Measurements from ENCODE around the gene STUB1.

The STUB1 gene

GRCh38 chr16:708959-709358, 28.7 kb downstream of the STUB1 start:
- H3K36me3 Mint-ChIP-seq (ENCODE audit: low read depth): no peaks in the 10 kb centered on the region
- H3K27ac Mint-ChIP-seq: no peak overlapping the region
- no peak for TF ChIP-seq CTCF (IDR thresholded peaks at IDR 0.05; ENCODE audit: unreplicated experiment in 3 of 3)

GRCh38 chr16:709566-710499, 29.6 kb downstream of the STUB1 start:
- Mint-ChIP-seq H3K36me3 (ENCODE audit: low read depth) (no peaks in the 10 kb centered on the region), H3K4me3 (peak overlapping the region in 2 of 3 experiments; percentile 31 to 53), H3K9me3 (no peaks in the 10 kb centered on the region), H3K27me3 (ENCODE audit: low read depth) (peaks cover 57% of the 10 kb centered on the region), H3K4me1 (peaks cover 4% of the 10 kb centered on the region), H3K27ac (no peak overlapping the region)
- TF ChIP-seq CTCF (IDR thresholded peaks at IDR 0.05; ENCODE audit: unreplicated experiment in 3 of 3): no peak

More at GRCh38 chr16:708959-709358, 28.7 kb downstream of the STUB1 start:
- Mint-ChIP-seq H3K4me3 (no peak overlapping the region), H3K27me3 (ENCODE audit: low read depth) (peaks cover 65% of the 10 kb centered on the region), H3K9me3 (no peaks in the 10 kb centered on the region), H3K4me1 (peaks cover 4% of the 10 kb centered on the region)

- no peaks in the 10 kb centered on the region for H3K9me3 Mint-ChIP-seq
- peaks cover 4% of the 10 kb centered on the region for H3K4me1 Mint-ChIP-seq
- no peak for TF ChIP-seq CTCF (IDR thresholded peaks at IDR 0.05; ENCODE audit: unreplicated experiment in 3 of 3)
- no peak overlapping the region for H3K27ac Mint-ChIP-seq
- H3K27me3 Mint-ChIP-seq (ENCODE audit: low read depth): peaks cover 56% of the 10 kb centered on the region
- no peak overlapping the region for H3K4me3 Mint-ChIP-seq
- H3K36me3 Mint-ChIP-seq (ENCODE audit: low read depth): no peaks in the 10 kb centered on the region
Measured at GRCh38 chr16:710500-711075, 30.4 kb downstream of the STUB1 start.

GRCh38 chr16:711084-711483, 30.9 kb downstream of the STUB1 start:
- H3K27ac Mint-ChIP-seq: no peak overlapping the region
- peaks cover 58% of the 10 kb centered on the region for H3K27me3 Mint-ChIP-seq (ENCODE audit: low read depth)
- H3K36me3 Mint-ChIP-seq (ENCODE audit: low read depth): no peaks in the 10 kb centered on the region
- no peaks in the 10 kb centered on the region for H3K9me3 Mint-ChIP-seq
- peaks cover 4% of the 10 kb centered on the region for H3K4me1 Mint-ChIP-seq
- no peak for TF ChIP-seq CTCF (IDR thresholded peaks at IDR 0.05; ENCODE audit: unreplicated experiment in 3 of 3)
- H3K4me3 Mint-ChIP-seq: no peak overlapping the region

GRCh38 chr16:711548-712320, 31.5 kb downstream of the STUB1 start:
- Mint-ChIP-seq H3K9me3 (no peaks in the 10 kb centered on the region), H3K27me3 (ENCODE audit: low read depth) (peaks cover 56% of the 10 kb centered on the region), H3K4me3 (no peak overlapping the region), H3K27ac (no peak overlapping the region), H3K36me3 (ENCODE audit: low read depth) (no peaks in the 10 kb centered on the region), H3K4me1 (peaks cover 4% of the 10 kb centered on the region)
- peak; percentile 92 to 96 (median 92) for TF ChIP-seq CTCF (IDR thresholded peaks at IDR 0.05; ENCODE audit: unreplicated experiment in 3 of 3)
